Breast epithelium (tissue), 4 donors: ENCODE data around the gene SH2D6. TPM values are rescaled to one million over a fixed set of nuclear protein-coding genes. Genes with fewer than 3 reads are reported as not detected.

ENCODE experiments used
- DNase-seq, 2 donors: peaks; one replicate each; pipeline ENCODE4 v3.0.0-alpha.2; 2019; ENCODE audit warnings: low spot score in 2 of 2
- H3K27ac ChIP-seq, 2 donors: fragments of 200-600 bp; sonication (generic) in 1 of 2; one replicate each; pipeline ENCODE4 v1.5.1; 2016 to 2019; ENCODE audit warnings: mild to moderate bottlenecking in 1 of 2
- H3K27me3 ChIP-seq, 2 donors: fragments of 200-600 bp; sonication (generic) in 1 of 2; one replicate each; pipeline versions ENCODE4 v1.5.1 to v1.6.0; 2017 to 2019; ENCODE audit warnings: control low read depth in 1 of 2, mild to moderate bottlenecking in 1 of 2
- H3K36me3 ChIP-seq: fragments of 200-600 bp; one replicate; pipeline ENCODE4 v1.5.1; 2019
- H3K4me1 ChIP-seq, 2 donors: fragments of 200-600 bp; sonication (generic); one replicate each; pipeline ENCODE4 v1.5.1; 2016 to 2019; ENCODE audit warnings: control low read depth in 1 of 2
- H3K4me3 ChIP-seq, 3 donors: fragments of 200-600 bp; sonication (generic); 1 replicate in 2 of 3; 2 replicates in 1 of 3; pipeline ENCODE4 v1.5.1; 2016 to 2019; ENCODE audit warnings: mild to moderate bottlenecking in 3 of 3, moderate library complexity in 2 of 3
- H3K9me3 ChIP-seq, 2 donors: fragments of 200-600 bp; sonication (generic) in 1 of 2; one replicate each; pipeline ENCODE4 v1.5.1; 2016 to 2019; ENCODE audit warnings: control low read depth in 1 of 2
- CTCF ChIP-seq, 3 donors: fragments of 450-650 bp; IDR thresholded peaks; one replicate each; pipeline ENCODE4 v1.5.1; 2016 to 2017; ENCODE audit warnings: antibody characterized with exemption in 3 of 3, mild to moderate bottlenecking in 3 of 3, moderate library complexity in 3 of 3
- POLR2A ChIP-seq: fragments of 450-650 bp; IDR thresholded peaks from one replicate; pipeline ENCODE4 v1.6.1; 2016; ENCODE audit warnings: antibody characterized with exemption, mild to moderate bottlenecking, moderate library complexity
- POLR2AphosphoS5 ChIP-seq, 3 donors: sonication (generic); formaldehyde crosslinking; IDR thresholded peaks; one replicate each; pipeline ENCODE4 v1.6.1; 2017; ENCODE audit warnings: antibody characterized with exemption in 3 of 3
- intact Hi-C: fragments of 100-400 bp; cut with DNase I; formaldehyde crosslinking; loops from one replicate; pipeline ENCODE4 v1.15.1; 2023; ENCODE audit warnings: low total_unique reads
- total RNA-seq, 3 donors: library from RNA; depleted of rRNA; stranded (reverse); fragments of >200 nt; gene quantifications; one replicate each; pipeline ENCODE4 v1.1.0, GENCODE V29; 2016

Gene SH2D6
- total RNA-seq, 3 donors from 2014 or later = not detected

- intact Hi-C loops = no loop called here
- TF ChIP-seq CTCF (IDR thresholded peaks at IDR 0.05) (no peak), POLR2A (no peak), POLR2AphosphoS5 (IDR thresholded peaks at IDR 0.05) (no peak)
- Histone ChIP-seq H3K9me3 (no peaks in the 10 kb centered on the region), H3K27ac (peak overlapping the region; percentile 86 to 88), H3K4me1 (peaks cover 0 to 16% of the 10 kb centered on the region in 2 donors), H3K36me3 (peaks cover 4% of the 10 kb centered on the region), H3K4me3 (no peak overlapping the region), H3K27me3 (no peaks in the 10 kb centered on the region)
- peak in 1 of 2 donors; percentile 39 for DNase-seq
Measured at GRCh38 chr2:85393836-85394235, 24.7 kb upstream of the SH2D6 start.

GRCh38 chr2:85394261-85394681, 24.2 kb upstream of the SH2D6 start:
- no peaks in the 10 kb centered on the region for H3K9me3 ChIP-seq
- peak overlapping the region; percentile 86 to 88 for H3K27ac ChIP-seq
- H3K27me3 ChIP-seq = no peaks in the 10 kb centered on the region
- no peak overlapping the region for H3K4me3 ChIP-seq
- peaks cover 0 to 16% of the 10 kb centered on the region in 2 donors for H3K4me1 ChIP-seq
- intact Hi-C loops = no loop called here
- TF ChIP-seq POLR2AphosphoS5 (IDR thresholded peaks at IDR 0.05) (no peak), POLR2A (no peak), CTCF (IDR thresholded peaks at IDR 0.05) (no peak)
- peaks cover 4% of the 10 kb centered on the region for H3K36me3 ChIP-seq
- DNase-seq = peak; percentile 51 to 60

GRCh38 chr2:85394976-85395375, 23.5 kb upstream of the SH2D6 start:
- no peaks in the 10 kb centered on the region for H3K27me3 ChIP-seq
- no peaks in the 10 kb centered on the region for H3K9me3 ChIP-seq
- peak overlapping the region; percentile 86 to 88 for H3K27ac ChIP-seq
- no peak overlapping the region for H3K4me3 ChIP-seq
- TF ChIP-seq POLR2AphosphoS5 (IDR thresholded peaks at IDR 0.05) = no peak
- no peak for TF ChIP-seq POLR2A
- no peak for TF ChIP-seq CTCF (IDR thresholded peaks at IDR 0.05)
- H3K4me1 ChIP-seq = peaks cover 0 to 16% of the 10 kb centered on the region in 2 donors
- DNase-seq = peak in 1 of 2 donors; percentile 58
- H3K36me3 ChIP-seq = peaks cover 4% of the 10 kb centered on the region
- intact Hi-C loops = no loop called here

GRCh38 chr2:85395912-85396475, 22.5 kb upstream of the SH2D6 start:
- H3K36me3 ChIP-seq = no peaks in the 10 kb centered on the region
- peak in 1 of 2 donors; percentile 30 for DNase-seq
- intact Hi-C loops = no loop called here
- H3K27me3 ChIP-seq = no peaks in the 10 kb centered on the region
- H3K4me1 ChIP-seq = peaks cover 0 to 16% of the 10 kb centered on the region in 2 donors
- peak overlapping the region in 2 of 3 donors; percentile 38 to 51 for H3K4me3 ChIP-seq
- TF ChIP-seq POLR2AphosphoS5 (IDR thresholded peaks at IDR 0.05) = no peak
- no peak for TF ChIP-seq POLR2A
- no peak for TF ChIP-seq CTCF (IDR thresholded peaks at IDR 0.05)
- peak overlapping the region; percentile 86 to 88 for H3K27ac ChIP-seq
- no peaks in the 10 kb centered on the region for H3K9me3 ChIP-seq

GRCh38 chr2:85396531-85397470, 21.7 kb upstream of the SH2D6 start:
- TF ChIP-seq POLR2A (no peak), POLR2AphosphoS5 (IDR thresholded peaks at IDR 0.05) (no peak), CTCF (IDR thresholded peaks at IDR 0.05) (no peak)

More at GRCh38 chr2:85396531-85397470, 21.7 kb upstream of the SH2D6 start:
- H3K4me3 ChIP-seq = peak overlapping the region in 2 of 3 donors; percentile 38 to 51
- peaks cover 0 to 16% of the 10 kb centered on the region in 2 donors for H3K4me1 ChIP-seq
- no peaks in the 10 kb centered on the region for H3K9me3 ChIP-seq
- DNase-seq = peak in 1 of 2 donors; percentile 51
- no peaks in the 10 kb centered on the region for H3K27me3 ChIP-seq
- intact Hi-C loops = no loop called here
- H3K36me3 ChIP-seq = no peaks in the 10 kb centered on the region
- H3K27ac ChIP-seq = peak overlapping the region; percentile 86 to 88
